GM23248 (cell line): ENCODE data around the gene DPF1.

ENCODE experiments used
- EZH2 ChIP-seq: fragments of 200-600 bp; sonication (generic); IDR thresholded peaks from 2 replicates; pipeline ENCODE4 v1.6.1; 2018; ENCODE audit warnings: antibody characterized with exemption, mild to moderate bottlenecking; ENCODE audit not compliant: insufficient read depth, poor library complexity, severe bottlenecking
- EZH2phosphoT487 ChIP-seq: fragments of 200-600 bp; sonication (generic); IDR thresholded peaks from 2 replicates; pipeline ENCODE4 v1.6.1; 2018; ENCODE audit warnings: antibody characterized with exemption, moderate library complexity, mild to moderate bottlenecking, low read depth; ENCODE audit not compliant: insufficient read depth

- no peak for TF ChIP-seq EZH2phosphoT487
- no peak for TF ChIP-seq EZH2
These were observed 28.4 kb upstream of the DPF1 start for GRCh38 chr19:38252385-38252784.
